GM21528 (cell line): ENCODE data around the gene PLSCR3.

Experiments
- ATAC-seq: cut with Tn5 transposase; IDR thresholded peaks from one replicate; pipeline ENCODE4 v1.9.1; 2021; ENCODE audit warnings: mild to moderate bottlenecking, moderate library complexity; ENCODE audit not compliant: unreplicated experiment, low FRiP score

Gene PLSCR3

DNA sequence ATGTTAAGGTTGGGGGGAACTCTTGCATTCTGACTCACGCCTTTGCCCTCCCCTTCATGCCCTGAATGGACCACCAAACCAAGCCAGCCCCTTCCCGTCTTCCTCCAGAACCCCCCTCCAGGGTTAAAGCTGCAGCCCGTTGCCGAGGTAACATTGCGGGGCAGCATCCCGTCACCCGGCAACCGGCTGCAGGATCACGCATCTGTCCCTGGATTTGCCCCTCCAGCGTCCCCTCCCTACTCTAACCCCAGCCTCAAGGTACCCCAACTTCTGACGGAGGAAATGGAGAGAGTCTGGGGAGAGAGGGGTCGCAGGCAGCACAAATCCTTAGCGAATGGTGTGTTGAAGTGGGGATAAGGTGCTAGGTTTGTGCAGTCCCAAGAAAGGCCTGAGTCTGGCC is 12.8 kb upstream of the PLSCR3 start:
- no peak for ATAC-seq

DNA sequence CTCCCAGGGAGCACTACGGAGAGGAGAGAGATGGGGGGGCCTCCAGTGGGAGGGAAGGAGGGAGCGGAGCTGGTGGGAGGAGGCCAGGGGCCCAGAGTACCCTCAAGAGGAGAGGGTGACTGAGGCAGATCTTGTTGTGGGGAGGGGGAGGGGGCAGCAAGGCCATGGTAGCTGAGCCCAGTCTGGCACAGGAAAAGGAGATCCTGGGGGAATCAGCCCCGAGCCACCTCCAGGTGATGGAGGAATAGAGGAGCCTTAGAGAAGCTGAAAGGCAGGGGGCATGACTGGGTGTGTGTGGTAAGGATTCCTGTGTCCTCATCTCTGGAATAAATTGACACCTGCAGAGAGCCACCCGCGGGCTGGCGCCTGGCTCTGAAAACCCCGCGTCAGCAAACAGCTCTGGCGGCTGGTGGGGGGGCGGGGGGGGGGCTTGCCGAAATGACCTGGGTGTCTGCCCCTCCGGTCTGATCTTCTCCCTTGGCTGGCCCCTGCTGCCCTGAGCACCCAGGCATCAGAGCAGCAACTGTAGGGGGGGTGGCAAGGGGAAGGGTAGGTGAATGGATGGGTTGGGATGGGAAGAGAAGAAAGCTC is 12.0 kb upstream of the PLSCR3 start:
- no peak for ATAC-seq

DNA sequence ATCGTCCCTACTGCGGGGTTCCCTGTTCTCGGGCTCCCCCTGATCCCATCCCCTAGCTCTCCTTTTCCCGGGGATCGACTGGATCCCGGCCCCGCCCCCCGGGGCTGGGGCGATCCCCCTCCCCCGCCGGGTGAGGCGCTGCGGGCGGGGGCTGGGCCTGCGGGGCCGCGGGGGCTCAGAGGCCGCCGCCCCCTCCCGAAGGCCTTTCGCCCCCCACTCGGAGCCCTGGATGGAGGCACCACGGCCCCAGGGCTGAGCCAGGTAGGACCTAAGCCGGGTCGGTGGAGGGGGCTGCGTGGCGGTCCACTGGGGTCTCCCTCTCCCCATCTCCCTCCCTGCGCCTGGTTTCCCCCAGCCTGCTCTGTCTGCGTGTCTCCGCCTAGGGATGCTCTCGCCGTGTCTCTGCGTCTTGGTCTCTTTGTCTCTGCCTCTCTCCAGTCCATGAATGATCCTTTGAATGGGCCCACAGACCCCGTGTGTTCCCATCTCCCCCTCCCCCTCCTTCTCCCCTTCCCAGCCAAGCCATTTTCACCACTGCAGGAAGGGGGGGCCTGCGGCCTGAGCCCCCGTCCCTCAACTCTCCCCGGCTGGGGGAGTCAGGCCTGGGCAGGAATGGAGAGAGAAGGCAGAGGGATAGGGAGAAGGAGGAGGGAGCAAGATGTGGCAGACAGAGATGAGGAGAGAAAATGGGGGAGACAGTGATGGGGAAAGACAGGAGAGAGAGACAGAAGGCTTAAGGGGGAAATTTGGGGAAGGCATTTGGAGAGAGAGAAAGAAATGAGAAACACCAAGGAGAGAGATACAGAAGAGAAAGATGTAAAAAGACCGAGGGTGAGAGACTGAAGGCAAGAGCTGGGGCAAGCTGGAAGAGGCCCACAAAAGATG is 11.3 kb upstream of the PLSCR3 start:
- no peak for ATAC-seq

DNA sequence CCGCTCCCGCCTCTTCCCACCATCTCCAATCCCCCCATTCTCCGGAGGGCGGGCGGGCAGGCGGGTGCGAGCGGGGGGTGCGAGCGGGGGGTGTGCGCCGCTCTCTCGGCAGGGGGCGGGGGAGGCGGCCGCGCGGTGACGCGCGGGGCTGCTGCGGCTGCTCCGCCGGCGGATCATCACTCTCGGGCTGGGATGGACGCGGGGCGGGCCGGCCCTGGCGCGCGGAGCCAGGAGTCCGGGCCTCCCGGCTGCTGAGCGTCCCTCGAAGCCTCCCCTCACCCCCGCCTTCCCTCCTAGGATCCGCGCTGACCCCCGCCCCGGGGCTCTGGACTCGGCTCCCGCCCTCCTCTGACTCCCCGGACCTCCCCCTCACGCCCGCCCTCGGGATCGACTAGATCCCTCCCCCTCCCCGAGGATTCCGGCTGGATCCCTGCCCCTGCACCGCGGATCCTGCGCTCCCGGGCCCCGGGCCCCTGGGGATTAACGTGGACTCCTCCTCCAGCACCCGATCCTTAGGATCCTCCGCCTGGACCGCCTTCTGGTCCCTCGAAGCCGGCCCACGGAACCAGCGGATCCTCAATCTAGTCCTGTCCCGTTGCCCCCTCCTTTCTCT is 10.5 kb upstream of the PLSCR3 start:
- peak; percentile 4 for ATAC-seq

DNA sequence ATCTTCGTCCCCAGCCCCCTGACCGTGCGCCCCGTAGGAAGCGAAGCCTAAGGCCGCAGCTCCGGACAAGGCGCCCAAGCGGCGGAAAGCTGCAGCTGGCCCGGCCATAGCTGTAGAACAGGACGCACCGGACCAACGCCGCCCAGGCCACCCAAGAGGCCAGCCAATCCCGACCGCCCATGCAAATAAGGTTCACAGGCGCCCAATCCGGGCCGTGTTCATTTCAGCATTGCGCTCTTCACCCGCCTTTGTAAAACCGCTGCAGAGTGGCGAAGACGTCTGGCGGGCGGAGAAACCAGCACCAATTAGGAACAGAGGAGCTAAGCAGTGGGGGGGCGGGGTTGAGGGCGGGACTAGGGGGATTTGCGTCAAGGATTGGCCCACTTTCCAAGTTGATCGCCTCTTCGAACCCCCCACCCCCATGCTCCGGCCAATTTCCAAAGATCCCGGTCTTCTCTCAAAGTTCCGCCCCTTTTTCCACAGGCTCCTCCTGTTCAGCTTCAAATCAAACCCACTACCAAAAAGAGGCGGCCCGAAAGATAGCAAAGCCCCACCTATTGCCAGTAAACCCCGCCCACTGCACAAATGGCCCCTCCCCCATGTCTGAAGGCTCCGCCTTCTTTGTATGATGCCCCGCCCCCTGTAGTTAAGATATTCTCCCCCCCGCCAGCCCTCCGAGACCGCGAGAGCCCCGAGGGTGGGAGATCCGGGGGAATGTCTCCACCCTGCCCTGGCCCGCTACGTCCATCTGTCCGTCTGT is 9.8 kb upstream of the PLSCR3 start, which contains the start of gene TMEM256:
TSS of gene TMEM256 (minus strand) at position 121 of the 760 bp plus-strand sequence. CDS start at position 108, 13 bp downstream.
- peak; percentile 86 for ATAC-seq

DNA sequence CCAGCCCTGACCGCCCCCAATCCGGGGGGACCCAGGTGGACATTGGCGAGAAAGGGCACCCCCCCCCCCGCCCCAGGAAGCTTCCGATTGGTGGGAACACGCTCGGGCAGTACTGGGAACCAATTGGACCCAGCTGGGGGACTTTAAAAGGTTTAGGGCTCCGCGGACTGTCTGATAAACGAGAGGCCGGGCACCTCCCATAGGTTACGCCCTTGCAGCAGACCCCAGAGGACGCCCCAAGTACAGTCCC is 9.3 kb upstream of the PLSCR3 start:
- ATAC-seq = no peak

DNA sequence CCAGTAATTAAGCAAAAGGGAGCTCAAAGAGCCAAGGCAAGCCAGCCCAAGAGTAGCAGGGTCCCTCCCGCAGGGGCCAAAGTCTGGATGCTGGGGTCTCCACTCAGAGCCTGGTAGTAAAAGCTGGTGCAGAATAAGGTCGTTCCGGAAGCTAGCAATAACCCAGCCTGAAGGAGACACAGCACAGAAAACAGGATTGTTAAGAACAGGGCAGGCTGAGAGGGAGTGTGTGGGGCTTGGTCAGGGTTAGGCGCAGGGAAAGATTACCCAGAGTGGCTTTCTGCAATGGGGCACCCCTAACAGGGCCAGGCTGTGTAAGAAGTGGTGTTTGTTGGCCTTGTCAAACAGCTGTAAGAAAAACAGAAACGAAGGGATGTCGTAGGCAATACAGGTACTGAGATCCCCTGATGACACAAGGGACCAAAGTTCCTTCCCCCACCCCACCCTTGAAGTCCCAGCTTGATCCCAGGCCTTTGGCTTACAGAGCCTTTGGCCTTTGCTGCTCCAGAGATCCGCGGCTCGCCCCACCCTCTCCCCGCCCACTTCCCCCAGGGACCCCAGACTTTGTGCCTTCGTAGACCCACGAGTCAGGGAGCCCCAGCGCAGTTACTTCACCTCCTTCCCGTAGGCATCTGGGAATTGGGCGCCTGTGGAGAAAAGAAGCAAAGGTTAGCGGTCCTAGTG is 8.9 kb upstream of the PLSCR3 start:
- no peak for ATAC-seq

DNA sequence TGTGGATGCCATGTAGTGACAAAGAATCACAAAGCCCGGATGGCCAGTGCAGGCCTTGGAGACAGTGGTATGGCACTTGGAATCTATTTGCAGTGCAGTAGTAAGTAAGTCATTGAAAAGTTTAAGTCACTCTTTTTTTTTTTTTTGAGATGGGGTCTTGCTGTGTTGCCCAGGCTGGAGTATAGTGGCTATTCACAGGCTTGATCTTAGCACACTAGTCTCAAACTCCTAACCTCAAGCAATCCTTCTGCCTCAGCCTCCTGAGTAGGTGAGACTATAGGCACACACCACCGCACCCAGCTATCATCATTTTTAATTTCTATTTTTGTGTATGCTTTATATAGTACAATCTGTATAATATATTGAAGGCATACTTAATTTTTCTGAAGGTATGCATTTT is 4.3 kb upstream of the PLSCR3 start:
- no peak for ATAC-seq

DNA sequence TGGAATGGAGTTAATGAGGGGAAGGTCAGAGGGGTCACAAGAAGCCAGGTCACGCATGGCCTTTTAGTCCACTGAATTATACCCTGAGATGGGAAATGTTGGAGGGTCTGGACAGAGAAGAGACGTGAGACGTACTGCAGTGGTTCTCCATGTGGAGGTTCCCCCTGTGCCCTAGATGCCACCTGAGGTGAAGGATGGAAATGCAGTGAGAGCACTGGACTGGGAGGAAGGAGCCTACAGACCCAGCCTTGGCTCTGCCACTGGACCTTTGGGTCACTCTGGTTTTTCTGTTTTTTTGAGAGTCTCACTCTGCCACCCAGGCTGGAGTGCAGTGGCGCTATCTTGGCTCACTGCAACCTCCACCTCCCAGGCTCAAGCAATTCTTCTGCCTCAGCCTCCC is 1.8 kb upstream of the PLSCR3 start:
- no peak for ATAC-seq

DNA sequence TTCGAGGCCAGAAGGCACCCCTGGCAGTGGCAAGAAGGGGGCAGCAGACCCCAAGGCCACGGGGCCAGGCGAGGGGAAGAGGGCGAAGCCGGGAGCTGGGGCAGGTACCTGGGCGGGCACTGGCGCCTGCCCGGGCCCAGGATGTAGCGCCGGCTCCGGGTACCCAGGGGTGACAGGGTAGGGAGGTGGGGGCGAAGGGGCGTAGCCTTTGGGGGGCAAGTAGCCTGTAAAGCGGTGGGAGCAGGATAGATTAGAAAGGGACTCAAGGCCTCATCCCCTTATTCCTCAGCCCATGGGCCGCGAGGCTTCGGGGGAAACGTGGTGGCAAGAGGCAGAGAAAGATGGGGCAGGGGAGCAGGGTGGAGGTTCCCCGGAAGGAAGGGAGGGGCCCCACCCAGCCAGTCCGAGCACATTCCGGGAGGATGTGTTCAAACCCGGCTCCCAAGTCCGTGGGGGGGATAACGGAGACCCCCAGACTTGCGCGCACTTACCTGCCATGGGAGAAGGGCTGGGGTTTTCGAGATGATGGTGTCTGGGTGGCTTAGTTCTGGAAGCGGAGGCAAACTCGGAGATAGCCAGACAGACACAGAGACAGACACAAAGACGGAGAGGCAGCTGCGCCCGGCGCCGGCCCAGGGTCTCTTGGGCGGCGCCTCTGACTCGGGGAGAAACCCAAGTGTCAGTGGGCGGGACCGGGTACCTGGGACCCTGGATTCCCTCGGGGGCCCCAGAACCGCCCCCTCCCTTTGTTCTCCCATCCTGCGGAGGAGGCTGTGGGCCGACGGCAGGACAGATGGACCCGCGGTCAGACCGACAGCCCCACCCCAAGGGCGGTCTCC is 493 bp downstream of the PLSCR3 start:
- peak; percentile 59 for ATAC-seq

DNA sequence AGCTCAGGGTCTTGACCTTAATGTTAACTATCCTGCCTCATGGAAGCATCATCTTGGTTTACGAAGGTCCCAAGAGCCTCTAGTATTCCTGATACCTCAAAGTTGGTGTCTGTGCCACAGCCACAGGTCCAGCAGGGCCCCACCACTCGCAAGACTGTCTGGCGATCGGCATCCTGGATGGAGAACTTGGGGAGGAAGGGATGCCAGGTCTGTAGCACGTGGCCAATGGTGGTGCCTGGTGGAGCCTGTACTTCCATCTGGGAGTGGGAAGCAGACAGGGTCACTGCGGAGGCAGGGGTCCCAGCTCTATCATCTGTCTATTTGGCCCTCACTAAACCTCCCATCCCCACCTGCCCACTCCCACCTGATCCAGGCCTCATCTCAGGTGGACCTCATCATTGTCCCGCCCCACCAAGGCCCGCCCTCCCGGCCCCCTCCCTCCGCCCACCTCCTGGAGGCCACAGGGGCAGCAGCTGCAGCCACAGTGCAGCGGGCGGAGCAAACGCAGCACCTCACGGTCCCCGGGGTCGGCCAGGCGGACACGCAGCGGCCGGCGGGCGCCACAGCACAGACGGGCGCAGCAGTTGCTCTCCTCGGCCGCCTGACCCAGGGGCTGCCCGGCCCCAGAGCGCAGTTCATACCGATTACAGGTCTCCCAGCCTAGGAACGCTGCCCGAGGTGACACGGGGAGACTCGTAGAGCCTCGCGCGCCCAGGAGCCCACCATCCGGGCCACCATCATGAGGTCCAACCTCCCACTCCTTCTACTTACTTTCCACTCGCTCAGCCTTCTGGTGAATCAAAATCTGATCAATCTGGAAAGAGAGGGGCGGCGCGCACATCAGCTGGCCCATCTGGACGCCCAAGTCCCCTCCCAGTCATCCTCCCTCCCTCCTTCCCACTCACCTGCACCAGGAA is 1.4 kb downstream of the PLSCR3 start:
- ATAC-seq = no peak

DNA sequence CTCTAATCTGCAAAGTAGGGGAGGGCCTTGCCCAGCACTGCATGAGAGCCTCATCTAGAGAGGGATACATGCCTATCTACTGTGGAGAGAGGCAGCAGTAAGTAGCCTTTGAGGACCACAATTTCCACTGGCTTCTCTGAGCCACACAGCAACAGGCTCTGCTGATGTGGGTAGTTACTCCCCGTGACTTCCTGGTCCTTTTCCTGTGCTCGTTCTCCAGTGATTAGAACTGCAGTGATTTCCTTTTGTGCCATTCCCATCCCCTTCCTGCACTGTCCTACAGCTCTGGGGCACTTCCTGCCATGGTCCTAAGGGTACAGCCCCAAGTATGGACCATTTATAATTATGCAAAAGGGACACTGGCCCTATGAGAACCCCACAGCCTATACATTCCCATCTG is 3.0 kb downstream of the PLSCR3 start:
- ATAC-seq = no peak

DNA sequence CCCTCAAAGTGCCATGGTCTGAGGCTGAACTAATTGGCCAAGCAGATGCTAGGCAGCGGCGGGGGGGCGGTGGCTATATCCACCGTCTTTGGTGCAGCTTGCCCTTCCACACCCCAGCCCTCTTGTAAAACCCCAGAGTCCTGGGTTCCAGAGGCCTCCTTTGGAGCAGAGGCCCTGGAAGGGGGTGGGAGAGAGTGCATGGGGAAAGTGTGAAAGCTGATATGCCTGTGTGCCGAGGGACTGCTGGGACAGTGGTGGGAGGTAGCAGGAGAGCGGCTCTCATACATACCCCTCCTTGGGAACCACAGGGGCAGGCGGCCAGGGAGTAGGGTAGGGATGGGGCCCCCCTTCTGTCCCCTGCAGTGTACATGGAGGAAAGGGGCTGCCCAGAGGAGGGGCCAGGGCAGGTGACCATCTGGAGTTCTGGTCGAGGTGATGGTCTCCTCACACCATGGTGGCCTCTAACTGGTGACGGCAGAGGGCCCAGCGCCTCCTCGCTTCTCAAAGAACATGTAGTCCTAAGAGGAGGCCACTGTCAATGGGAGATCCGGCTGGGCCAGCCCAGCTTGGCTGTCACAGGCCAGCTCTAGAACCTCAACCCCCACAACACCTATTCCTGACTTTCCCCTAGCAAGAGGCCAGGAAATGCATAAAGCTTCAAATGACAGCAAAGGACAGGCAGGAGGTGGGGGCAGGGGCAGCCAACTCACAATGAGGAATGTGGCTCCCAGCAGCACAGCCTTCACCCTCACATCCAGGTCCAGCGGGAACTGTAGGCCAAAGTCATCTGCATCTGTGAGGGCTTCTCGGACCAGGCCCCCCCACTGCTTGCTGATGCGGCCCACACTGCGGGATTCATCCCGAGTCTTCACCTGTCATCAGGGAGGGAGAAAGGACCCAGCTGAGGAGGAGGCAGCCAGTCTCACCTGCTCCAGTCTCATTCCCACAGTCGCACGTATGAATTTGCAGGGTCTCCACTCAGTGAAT is 4.1 kb downstream of the PLSCR3 start:
- no peak for ATAC-seq

DNA sequence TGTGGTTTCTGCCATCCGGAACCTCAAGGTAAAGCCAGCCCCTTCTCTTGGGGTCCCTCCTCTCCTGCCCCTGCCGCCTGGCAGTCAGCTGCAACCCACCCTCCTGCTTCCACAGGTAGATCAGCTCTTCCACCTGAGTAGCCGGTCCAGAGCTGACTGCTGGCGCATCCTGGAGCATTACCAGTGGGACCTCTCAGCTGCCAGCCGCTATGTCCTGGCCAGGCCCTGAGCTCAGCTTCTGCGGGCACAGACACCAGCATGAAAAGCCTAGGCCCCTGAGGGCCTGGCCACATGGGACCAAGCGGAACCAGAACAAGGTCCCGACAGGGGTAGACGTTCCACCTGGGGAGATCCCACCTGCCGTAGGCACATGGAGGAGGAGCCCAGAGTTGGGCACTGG is 5.5 kb downstream of the PLSCR3 start:
- no peak for ATAC-seq

DNA sequence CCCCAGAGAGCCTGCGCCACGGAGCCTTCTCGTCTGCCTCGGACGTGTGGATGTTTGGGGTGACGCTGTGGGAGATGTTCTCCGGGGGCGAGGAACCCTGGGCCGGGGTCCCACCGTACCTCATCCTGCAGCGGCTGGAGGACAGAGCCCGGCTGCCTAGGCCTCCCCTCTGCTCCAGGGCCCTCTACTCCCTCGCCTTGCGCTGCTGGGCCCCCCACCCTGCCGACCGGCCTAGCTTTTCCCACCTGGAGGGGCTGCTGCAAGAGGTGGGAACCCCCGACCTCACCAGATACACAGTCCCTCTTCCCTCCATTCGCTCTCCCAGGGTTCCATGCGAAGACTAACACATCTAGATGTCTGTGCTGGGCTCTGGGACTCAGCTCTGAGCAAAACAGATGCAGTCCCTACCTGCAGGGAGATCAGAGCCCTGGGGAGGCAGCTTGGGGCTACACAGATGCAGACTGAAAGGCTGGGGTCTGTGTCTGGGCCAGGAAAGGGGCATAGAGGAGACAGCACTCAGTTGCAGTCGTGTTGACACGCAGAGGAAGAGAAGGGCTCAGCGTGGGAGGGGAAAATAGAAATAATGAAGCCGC is 9.7 kb downstream of the PLSCR3 start:
- no peak for ATAC-seq

DNA sequence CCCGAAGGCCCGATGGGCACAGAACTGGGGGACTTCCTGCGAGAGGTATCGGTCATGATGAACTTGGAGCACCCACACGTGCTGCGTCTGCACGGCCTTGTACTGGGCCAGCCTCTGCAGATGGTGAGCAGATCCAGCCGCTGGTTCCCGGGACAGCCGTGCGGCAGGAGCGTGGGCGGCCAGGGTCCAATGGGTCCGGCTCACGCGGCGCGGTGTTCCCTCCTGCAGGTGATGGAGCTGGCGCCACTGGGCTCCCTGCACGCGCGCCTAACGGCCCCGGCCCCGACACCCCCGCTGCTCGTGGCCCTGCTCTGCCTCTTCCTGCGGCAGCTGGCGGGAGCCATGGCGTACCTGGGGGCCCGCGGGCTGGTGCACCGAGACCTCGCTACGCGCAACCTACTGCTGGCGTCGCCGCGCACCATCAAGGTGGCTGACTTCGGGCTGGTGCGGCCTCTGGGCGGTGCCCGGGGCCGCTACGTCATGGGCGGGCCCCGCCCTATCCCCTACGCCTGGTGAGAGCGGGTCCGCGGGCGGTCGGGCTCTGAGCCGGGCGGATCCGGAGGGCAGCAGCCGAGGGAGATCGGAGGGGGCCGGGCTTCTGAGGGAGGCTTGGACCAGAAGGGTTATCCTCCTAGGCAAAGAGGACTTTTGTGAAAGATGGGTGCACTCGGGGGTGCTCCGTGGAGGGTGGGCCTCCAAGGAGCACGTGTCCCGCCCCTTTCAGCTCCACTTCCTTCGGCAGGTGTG is 10.4 kb downstream of the PLSCR3 start:
- no peak for ATAC-seq

DNA sequence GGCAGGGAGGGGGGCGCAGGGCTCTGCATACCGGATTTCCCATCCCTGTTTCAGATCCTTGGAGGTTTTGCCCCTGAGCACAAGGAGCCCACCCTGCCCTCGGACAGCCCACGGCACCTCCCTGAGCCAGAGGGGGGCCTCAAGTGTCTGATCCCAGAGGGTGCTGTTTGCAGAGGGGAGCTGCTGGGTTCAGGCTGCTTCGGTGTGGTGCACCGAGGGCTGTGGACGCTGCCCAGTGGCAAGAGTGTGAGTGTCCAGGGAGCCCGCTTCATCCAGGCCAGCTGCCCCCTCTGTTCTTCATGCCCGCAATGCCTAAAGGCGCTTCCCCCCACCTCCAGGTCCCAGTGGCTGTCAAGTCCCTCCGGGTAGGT is 11.0 kb downstream of the PLSCR3 start:
- ATAC-seq = no peak
